Psoas muscle (tissue), 8 donors: Measurements from ENCODE around the gene WDR18. TPM values are rescaled to one million over a fixed set of nuclear protein-coding genes. Genes with fewer than 3 reads are reported as not detected.

Source experiments
- ATAC-seq, 4 donors: fragments of 200-7000 bp; cut with Tn5 transposase; one replicate each; pipeline ENCODE4 v1.9.1; 2020; ENCODE audit warnings: moderate library complexity in 3 of 4, mild to moderate bottlenecking in 2 of 4
- DNase-seq, 2 donors: peaks; one replicate each; pipeline ENCODE4 v3.0.0-alpha.2; 2020
- H3K27ac ChIP-seq: fragments of 200-600 bp; one replicate; pipeline ENCODE4 v1.8.0; 2022
- H3K27me3 ChIP-seq, 3 donors: fragments of 200-600 bp in 1 of 3; one replicate each; pipeline versions ENCODE4 v1.6.1 to v1.8.0; 2013 to 2022; ENCODE audit warnings: low read length in 2 of 3, mild to moderate bottlenecking in 2 of 3, moderate library complexity in 1 of 3; ENCODE audit not compliant: insufficient read depth in 3 of 3
- H3K36me3 ChIP-seq, 2 donors: fragments of 200-600 bp in 1 of 2; one replicate each; pipeline versions ENCODE4 v1.6.1 to v1.8.0; 2013 to 2022; ENCODE audit warnings: low read depth in 1 of 2, mild to moderate bottlenecking in 1 of 2, moderate library complexity in 1 of 2; ENCODE audit not compliant: insufficient read depth in 1 of 2
- H3K4me1 ChIP-seq: fragments of 200-600 bp; one replicate; pipeline ENCODE4 v1.8.0; 2022
- H3K4me3 ChIP-seq: fragments of 200-600 bp; one replicate; pipeline ENCODE4 v1.8.0; 2022; ENCODE audit warnings: mild to moderate bottlenecking
- H3K9me3 ChIP-seq: fragments of 200-600 bp; one replicate; pipeline ENCODE4 v1.8.0; 2022
- CTCF ChIP-seq: fragments of 200-600 bp; IDR thresholded peaks from one replicate; pipeline ENCODE4 v1.8.0; 2022; ENCODE audit warnings: antibody characterized with exemption
- WGBS, 3 donors: extraction: QIAGEN DNeasy Blood & Tissue Kit; methylation state at CpG; one replicate each; pipeline versions ENCODE4 v1.1.6 to v1.1.7; 2013; 5-methylcytosine and 5-hydroxymethylcytosine counted together
- intact Hi-C, 2 donors: fragments of 100-400 bp; cut with DNase I; formaldehyde crosslinking; loops; one replicate each; pipeline versions ENCODE4 v1.11.0 to v1.14.2; 2022
- polyA plus RNA-seq, 3 donors: library from polyadenylated mRNA; stranded (reverse); fragments of 200-250 nt; gene quantifications; one replicate each; pipeline ENCODE4 v1.2.3, GENCODE V29; 2013
- total RNA-seq, 4 donors: library from RNA; stranded (reverse); fragmentation: NEBNext Ultra II Directional in 2 of 4; extraction: Animal tissue kit (Norgen Biotek cat#: 25700) in 2 of 4; gene quantifications; one replicate each; pipeline versions ENCODE4 v1.2.1 to v1.2.4, GENCODE V29; 2021 to 2023
- donor health status: healthy with polysubstance abuse.
- donor health status: DM: no; HTN: no; CAD: no; lungs with moderate emphysema.
- donor health status: Bipolar disorder and iron deficiency.
- donor health status: healthy.
- donor health status: DM: yes; HTN: yes; CAD: no.
- donor health status: DM: no; HTN: no; CAD: no.
- donor health status: DM: no; HTN: no; CAD: no.
- donor health status: DM: yes; HTN: yes; CAD: no.

WDR18 gene
- total and polyA plus RNA-seq, 7 donors: 17.4 to 77.9 (median 28.0) TPM

- Histone ChIP-seq H3K27me3 (peaks cover 0 to 17% (median 9%) of the 10 kb centered on the region in 3 donors), H3K4me3 (no peak overlapping the region), H3K9me3 (no peaks in the 10 kb centered on the region), H3K36me3 (no peaks in the 10 kb centered on the region), H3K27ac (no peak overlapping the region), H3K4me1 (no peaks in the 10 kb centered on the region)
- no peak for TF ChIP-seq CTCF
- no peak for DNase-seq
- 44 to 50% (median 49%) methylated on average over 31 to 33 of the region's 33 CpGs for WGBS, 3 donors
- peak in 1 of 4 donors; percentile 27 for ATAC-seq
- intact Hi-C loops: no loop called here
These were observed 30.5 kb upstream of the WDR18 start for GRCh38 chr19:953445-954271.

- ATAC-seq (no peak), DNase-seq (no peak)
- 54 to 68% (median 58%) methylated on average over 14 of the region's 14 CpGs for WGBS, 3 donors
- intact Hi-C loops: no loop called here
- Histone ChIP-seq H3K4me3 (no peak overlapping the region), H3K36me3 (no peaks in the 10 kb centered on the region), H3K27ac (no peak overlapping the region), H3K27me3 (peaks cover 0 to 17% (median 9%) of the 10 kb centered on the region in 3 donors), H3K4me1 (no peaks in the 10 kb centered on the region), H3K9me3 (no peaks in the 10 kb centered on the region)
- no peak for TF ChIP-seq CTCF
These were observed 29.9 kb upstream of the WDR18 start for GRCh38 chr19:954272-954671.

DNA sequence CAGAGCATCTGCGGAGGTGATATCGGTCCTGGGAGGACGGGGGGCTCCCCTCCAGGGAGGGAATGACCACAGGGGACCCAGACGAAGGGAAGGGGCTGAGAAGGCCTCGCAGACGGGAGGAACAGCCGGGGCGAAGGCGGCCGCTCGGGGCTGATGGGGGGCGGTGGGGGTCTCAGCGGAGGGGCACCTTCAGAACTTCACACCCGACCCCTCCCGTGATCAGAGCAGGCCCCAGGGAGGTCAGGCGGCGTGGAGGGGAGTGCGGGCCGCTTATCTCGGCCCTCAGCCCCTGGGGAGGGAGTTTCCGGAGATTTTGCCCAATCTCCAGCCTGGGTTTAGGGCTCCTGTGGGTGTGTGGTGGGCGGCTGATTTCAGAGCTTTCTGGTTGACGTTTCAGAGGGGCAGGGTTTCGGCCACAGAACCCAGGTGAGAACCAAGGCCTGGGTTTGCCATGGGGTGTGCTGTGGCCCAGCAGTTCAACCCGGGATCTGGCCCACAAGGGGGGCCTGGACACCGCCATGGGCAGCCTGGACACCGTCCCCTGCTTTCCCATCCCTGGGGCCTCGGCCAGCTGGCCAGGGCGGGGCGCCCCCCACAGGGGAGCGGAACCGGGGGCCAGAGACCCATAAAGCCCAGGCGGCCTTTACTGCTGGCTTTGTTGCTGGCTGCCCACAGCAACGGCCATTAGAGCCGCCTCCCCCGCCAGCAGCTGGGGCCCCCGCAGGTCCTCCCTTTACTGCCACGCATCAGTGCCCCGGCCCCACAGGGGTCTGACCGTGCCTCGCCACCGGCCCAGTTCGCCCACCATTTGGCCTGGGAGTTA is 29.3 kb upstream of the WDR18 start:
- no peak for TF ChIP-seq CTCF
- WGBS, 3 donors: 64 to 66% (median 65%) methylated on average over 32 to 43 of the region's 43 CpGs
- intact Hi-C loops: no loop called here
- DNase-seq: no peak
- Histone ChIP-seq H3K9me3 (no peaks in the 10 kb centered on the region), H3K27me3 (peaks cover 0 to 17% (median 9%) of the 10 kb centered on the region in 3 donors), H3K4me1 (no peaks in the 10 kb centered on the region), H3K27ac (no peak overlapping the region), H3K36me3 (no peaks in the 10 kb centered on the region), H3K4me3 (no peak overlapping the region)
- ATAC-seq: no peak

GRCh38 chr19:955803-956765 is 28.1 kb upstream of the WDR18 start:
- ATAC-seq (no peak), DNase-seq (no peak)
- intact Hi-C loops: no loop called here
- Histone ChIP-seq H3K27ac (no peak overlapping the region), H3K4me1 (no peaks in the 10 kb centered on the region), H3K9me3 (no peaks in the 10 kb centered on the region), H3K4me3 (no peak overlapping the region), H3K27me3 (peaks cover 0 to 17% (median 9%) of the 10 kb centered on the region in 3 donors), H3K36me3 (peaks cover 0 to 4% of the 10 kb centered on the region in 2 donors)
- WGBS, 3 donors: 65 to 68% (median 66%) methylated on average over 51 to 55 of the region's 55 CpGs
- no peak for TF ChIP-seq CTCF
